H1 (cell line): Measurements from ENCODE around the gene WDR38. TPM values are rescaled to one million over a fixed set of nuclear protein-coding genes. Genes with fewer than 3 reads are reported as not detected.

Source experiments
- CTCF ChIA-PET: fragments of 300-600 bp; sonication (Branson Sonifier 250); formaldehyde crosslinking; loops from one replicate; lab custom pipeline; 2021; ENCODE audit not compliant: partially characterized antibody; lab: Charles Lee
- POLR2A ChIA-PET: fragments of 300-600 bp; sonication (Branson Sonifier 250); formaldehyde crosslinking; loops from one replicate; lab custom pipeline; 2021; ENCODE audit warnings: inconsistent platforms; ENCODE audit not compliant: partially characterized antibody; lab: Charles Lee
- DNase-seq, 2 experiments: peaks; one replicate each; pipeline versions ENCODE4 v3.0.0 to v3.0.0-alpha.2; 2010 to 2022; ENCODE audit warnings: low spot score in 2 of 2, low read depth in 1 of 2, mixed read lengths in 1 of 2
- FAIRE-seq: peaks from 2 replicates; lab custom pipeline; 2011; peaks lifted over from hg19 to GRCh38; lab: Jason Lieb, UNC
- H2AFZ ChIP-seq: 2 replicates; pipeline ENCODE4 v1.8.1; 2012; ENCODE audit warnings: low read length, inconsistent platforms
- H2AK5ac ChIP-seq: 2 replicates; pipeline ENCODE4 v1.6.1; 2013; ENCODE audit warnings: low read depth, low read length
- H2BK120ac ChIP-seq: replicated peaks from 2 replicates; pipeline ENCODE3; 2013; ENCODE audit warnings: low read depth, low read length, inconsistent platforms
- H2BK12ac ChIP-seq: 2 replicates; pipeline ENCODE4 v1.6.1; 2013; ENCODE audit warnings: low read depth, low read length
- H2BK15ac ChIP-seq: 2 replicates; pipeline ENCODE4 v1.6.1; 2013; ENCODE audit warnings: low read length
- H2BK20ac ChIP-seq: 2 replicates; pipeline ENCODE4 v1.6.1; 2013; ENCODE audit warnings: low read length
- H2BK5ac ChIP-seq: 2 replicates; pipeline ENCODE4 v1.6.1; 2013; ENCODE audit warnings: low read depth, low read length
- H3K14ac ChIP-seq: 2 replicates; pipeline ENCODE4 v1.6.1; 2013; ENCODE audit warnings: inconsistent platforms; ENCODE audit not compliant: insufficient read length
- H3K18ac ChIP-seq: 2 replicates; pipeline ENCODE4 v1.6.1; 2013; ENCODE audit warnings: low read length; ENCODE audit errors: extremely low read depth
- H3K23ac ChIP-seq: 2 replicates; pipeline ENCODE4 v1.6.1; 2013; ENCODE audit warnings: inconsistent platforms; ENCODE audit not compliant: insufficient read length
- H3K23me2 ChIP-seq: 2 replicates; pipeline ENCODE4 v1.6.1; 2013; ENCODE audit warnings: low read depth, low read length
- H3K27ac ChIP-seq: 2 replicates; pipeline ENCODE4 v1.6.1; 2011; ENCODE audit warnings: low read depth, low read length, inconsistent platforms
- H3K27me3 ChIP-seq, 4 experiments: replicated peaks in 1 of 4; 1 replicate in 1 of 4; 2 replicates in 3 of 4; pipeline versions ENCODE4 v1.6.1 to v1.8.1; 2011 to 2013; ENCODE audit warnings: low read length in 3 of 4, mild to moderate bottlenecking in 3 of 4, inconsistent platforms in 2 of 4, mixed read lengths in 2 of 4, moderate library complexity in 1 of 4; ENCODE audit not compliant: control insufficient read depth in 3 of 4, insufficient read depth in 3 of 4; ENCODE audit errors: extremely low read depth in 1 of 4
- H3K36me3 ChIP-seq, 4 experiments: 2 replicates each; pipeline versions ENCODE4 v1.6.1 to v1.8.1; 2011 to 2013; ENCODE audit warnings: mild to moderate bottlenecking in 4 of 4, low read length in 3 of 4, moderate library complexity in 2 of 4, control low read depth in 1 of 4, inconsistent platforms in 1 of 4; ENCODE audit not compliant: insufficient read depth in 4 of 4, control insufficient read depth in 2 of 4
- H3K4ac ChIP-seq: replicated peaks from 2 replicates; pipeline ENCODE3; 2013; ENCODE audit warnings: low read length, low read depth, mixed read lengths, inconsistent platforms; ENCODE audit not compliant: insufficient read length
- H3K4me1 ChIP-seq, 4 experiments: replicated peaks in 1 of 4; 1 replicate in 1 of 4; 2 replicates in 3 of 4; pipeline versions ENCODE4 v1.6.1 to v1.8.1; 2011 to 2013; ENCODE audit warnings: low read length in 3 of 4, inconsistent platforms in 2 of 4, mixed read lengths in 1 of 4; ENCODE audit not compliant: insufficient read depth in 4 of 4, control insufficient read depth in 3 of 4
- H3K4me2 ChIP-seq, 2 experiments: 2 replicates each; pipeline versions ENCODE4 v1.6.1 to v1.8.1; 2011 to 2013; ENCODE audit warnings: low read depth in 2 of 2, low read length in 2 of 2, control low read depth in 1 of 2, inconsistent platforms in 1 of 2, mild to moderate bottlenecking in 1 of 2; ENCODE audit not compliant: insufficient read depth in 1 of 2
- H3K4me3 ChIP-seq, 4 experiments: fragments of 200-600, 300-600 bp in 1 of 4; sonication (generic), shearing (Covaris generic), sonication (Bioruptor Twin) in 1 of 4; 2 replicates each; pipeline versions ENCODE4 v1.5.1 to v1.8.1; 2011 to 2016; ENCODE audit warnings: low read length in 4 of 4, low read depth in 3 of 4, control low read depth in 2 of 4, inconsistent platforms in 2 of 4, mild to moderate bottlenecking in 2 of 4, mixed read lengths in 1 of 4, moderate library complexity in 1 of 4; ENCODE audit not compliant: insufficient read depth in 2 of 4; ENCODE audit errors: extremely low read depth in 1 of 4
- H3K56ac ChIP-seq: replicated peaks from 2 replicates; pipeline ENCODE3; 2013; ENCODE audit warnings: low read depth, mild to moderate bottlenecking, mixed read lengths, low read length, inconsistent platforms; ENCODE audit not compliant: insufficient read length
- H3K79me1 ChIP-seq: 2 replicates; pipeline ENCODE4 v1.6.1; 2013; ENCODE audit warnings: low read depth, low read length, control low read depth
- H3K79me2 ChIP-seq, 2 experiments: 2 replicates each; pipeline versions ENCODE4 v1.6.1 to v1.8.1; 2012 to 2013; ENCODE audit warnings: low read length in 2 of 2, mild to moderate bottlenecking in 2 of 2, inconsistent platforms in 1 of 2; ENCODE audit not compliant: insufficient read depth in 2 of 2, control insufficient read depth in 1 of 2
- H3K9ac ChIP-seq, 4 experiments: replicated peaks in 1 of 4; 1 replicate in 1 of 4; 2 replicates in 3 of 4; pipeline versions ENCODE4 v1.6.1 to v1.8.1; 2011 to 2013; ENCODE audit warnings: low read depth in 3 of 4, low read length in 3 of 4, control low read depth in 2 of 4, mild to moderate bottlenecking in 2 of 4, moderate library complexity in 2 of 4, inconsistent platforms in 1 of 4; ENCODE audit errors: extremely low read depth in 1 of 4
- H3K9me3 ChIP-seq, 2 experiments: 2 replicates each; pipeline versions ENCODE4 v1.6.1 to v1.8.1; 2012 to 2013; ENCODE audit warnings: mild to moderate bottlenecking in 2 of 2, moderate library complexity in 2 of 2, control low read depth in 1 of 2, inconsistent platforms in 1 of 2, low read depth in 1 of 2, low read length in 1 of 2, mixed read lengths in 1 of 2; ENCODE audit not compliant: insufficient read depth in 2 of 2
- H4K20me1 ChIP-seq, 2 experiments: replicated peaks in 1 of 2; 2 replicates each; pipeline versions ENCODE3 to v1.8.1; 2011 to 2013; ENCODE audit warnings: inconsistent platforms in 2 of 2, low read length in 2 of 2, mild to moderate bottlenecking in 1 of 2; ENCODE audit not compliant: insufficient read depth in 2 of 2, control insufficient read depth in 1 of 2
- H4K5ac ChIP-seq: 2 replicates; pipeline ENCODE4 v1.6.1; 2013; ENCODE audit warnings: low read length, low read depth, mixed read lengths, inconsistent platforms; ENCODE audit not compliant: insufficient read length
- H4K8ac ChIP-seq: 2 replicates; pipeline ENCODE4 v1.8.0; 2013; ENCODE audit warnings: mild to moderate bottlenecking, moderate library complexity, low read length, inconsistent platforms; ENCODE audit not compliant: insufficient read depth; ENCODE audit errors: extremely low read depth
- H4K91ac ChIP-seq: replicated peaks from 2 replicates; pipeline ENCODE3; 2013; ENCODE audit warnings: low read length, mixed read lengths, inconsistent platforms; ENCODE audit not compliant: insufficient read length
- KDM1A ChIP-seq: fragments of 200-600, 300-600 bp; sonication (generic); IDR thresholded peaks from 2 replicates; pipeline ENCODE4 v1.7.1; 2016; ENCODE audit warnings: mild to moderate bottlenecking, low read length, borderline replicate concordance
- POU5F1 ChIP-seq: IDR thresholded peaks from 2 replicates; pipeline ENCODE4 v1.6.1; 2011; ENCODE audit warnings: low read depth, mild to moderate bottlenecking, low read length, moderate library complexity
- SP4 ChIP-seq: IDR thresholded peaks from 2 replicates; pipeline ENCODE4 v1.6.1; 2012; ENCODE audit warnings: low read length, inconsistent platforms
- SRF ChIP-seq: IDR thresholded peaks from 2 replicates; pipeline ENCODE4 v1.6.1; 2011; ENCODE audit warnings: mild to moderate bottlenecking, low read depth, low read length, moderate library complexity
- TBP ChIP-seq: IDR thresholded peaks from 2 replicates; pipeline ENCODE4 v1.6.1; 2011; ENCODE audit warnings: low read depth, low read length, improper control_type of control experiment
- WGBS, 2 experiments: shearing (Covaris generic) in 1 of 2; methylation state at CpG; one replicate each; pipeline versions ENCODE4 v1.1.6 to v1.1.7; 2013 to 2015; ENCODE audit warnings: low lambda C conversion rate in 2 of 2, mixed read lengths in 2 of 2, inconsistent platforms in 1 of 2, low coverage in 1 of 2, missing lambda C conversion rate in 1 of 2; ENCODE audit not compliant: insufficient replicate concordance in 2 of 2, insufficient coverage in 1 of 2, insufficient read length in 1 of 2; ENCODE audit errors: extremely low coverage in 1 of 2, missing lambda C conversion rate in 1 of 2; 5-methylcytosine and 5-hydroxymethylcytosine counted together
- polyA plus RNA-seq, 7 experiments: library from polyadenylated mRNA; depleted of rRNA in 3 of 7; stranded (reverse) in 5 of 7; unstranded in 2 of 7; fragments of >200 nt in 5 of 7; fragments of 200-250 nt in 2 of 7; gene quantifications; 1 replicate in 5 of 7; 2 replicates in 1 of 7; 4 replicates in 1 of 7; pipeline versions ENCODE4 v1.2.1 to v1.2.3, GENCODE V29; 2011 to 2013; ENCODE audit warnings: missing spikeins in 2 of 7, mixed read lengths in 2 of 7
- total RNA-seq: library from RNA; stranded (reverse); fragmentation: NEBNext Ultra II Directional; extraction: Animal tissue kit (Norgen Biotek cat#: 25700); gene quantifications from 2 replicates; pipeline ENCODE4 v1.2.1, GENCODE V29; 2021

The WDR38 gene
- total and polyA plus RNA-seq, 2 of the 8 experiments (the other 6 are each of a cell fraction or from before 2014, with no cell fraction given) = not detected

GRCh38 chr9:124897570-124898460 is 44.6 kb downstream of the WDR38 start:
- no peak overlapping the region for H3K4ac ChIP-seq
- TF ChIP-seq SRF (no peak), KDM1A (no peak), TBP (no peak), POU5F1 (no peak), SP4 (no peak)
- H4K5ac ChIP-seq = no peak overlapping the region
- H4K91ac ChIP-seq = no peak overlapping the region
- H3K14ac ChIP-seq = no peak overlapping the region
- no peak overlapping the region for H2BK120ac ChIP-seq
- FAIRE-seq (no peak), DNase-seq (no peak)
- POLR2A ChIA-PET = interaction anchor here (0.5 to 2.5 kb wide), 4 partner anchors 11 to 510 kb away, joined by 3 to 11 read pairs (median 3); partner anchors contain the start of genes ARPC5L and RPL35
- 0 out of 7 replicates have a peak, but pooled peaks cover 0 to 2% (median 0%) of the 10 kb centered on the region in 4 experiments for H3K4me1 ChIP-seq
- no peak overlapping the region for H2BK5ac ChIP-seq
- no peak overlapping the region for H2BK12ac ChIP-seq
- no peaks in the 10 kb centered on the region for H3K23me2 ChIP-seq
- no peaks in the 10 kb centered on the region for H3K27me3 ChIP-seq
- H3K9me3 ChIP-seq = no peaks in the 10 kb centered on the region
- H2AFZ ChIP-seq = no peak overlapping the region
- no peak overlapping the region for H4K8ac ChIP-seq
- no peaks in the 10 kb centered on the region for H3K79me2 ChIP-seq
- no peak overlapping the region for H3K4me2 ChIP-seq
- no peak overlapping the region for H3K4me3 ChIP-seq
- 90% methylated on average over 6 of the region's 6 CpGs; no CpG with 5 or more reads in 1 of the 2 experiments for WGBS, 2 experiments
- no peak overlapping the region for H2BK15ac ChIP-seq
- H3K36me3 ChIP-seq = peaks cover 0 to 6% (median 0%) of the 10 kb centered on the region in 4 experiments; a peak in 3 of 8 replicates
- CTCF ChIA-PET = interaction anchor here (0.6 to 1.3 kb wide), 2 partner anchors 42 to 613 kb away, joined by 3 to 4 read pairs; no protein-coding TSS in a partner anchor
- H3K56ac ChIP-seq = no peak overlapping the region
- H3K79me1 ChIP-seq = no peaks in the 10 kb centered on the region
- H2AK5ac ChIP-seq = no peak overlapping the region
- no peaks in the 10 kb centered on the region for H4K20me1 ChIP-seq
- H3K18ac ChIP-seq = no peak overlapping the region
- no peak overlapping the region for H3K9ac ChIP-seq
- no peak overlapping the region for H3K27ac ChIP-seq
- H2BK20ac ChIP-seq = no peak overlapping the region
- no peak overlapping the region for H3K23ac ChIP-seq
